K562 (cell line): ENCODE data around the gene ANAPC13. TPM values are rescaled to one million over a fixed set of nuclear protein-coding genes. Genes with fewer than 3 reads are reported as not detected.
A peak's percentile ranks its signal among the peaks of the same experiment; 100 is the strongest.

Experiments
- ATAC-seq: fragments of 200-7000 bp; cut with Tn5 transposase; 3 replicates; pipeline ENCODE4 v1.9.1; 2020; ENCODE audit warnings: moderate library complexity
- BruUV-seq: library from RNA; stranded (reverse); fragments of 400-500 nt; replicated peaks from 2 replicates; lab custom pipeline; 2021; lab: Mats Ljungman, UMichigan
- CTCF ChIA-PET: fragments of 300-600 bp; formaldehyde crosslinking; extraction: SDS; loops from one replicate; lab custom pipeline; 2021; ENCODE audit warnings: low intra/inter-chr PET ratio; lab: Yijun Ruan, JAX
- POLR2A ChIA-PET: fragments of 300-600, 350-650 bp; sonication (Branson Sonifier 250); formaldehyde crosslinking; extraction: SDS; loops from one replicate; lab custom pipeline; 2021; ENCODE audit warnings: antibody characterized with exemption, inconsistent platforms; lab: Yijun Ruan, JAX
- DNase-seq, 4 experiments: peaks; one replicate each; pipeline versions ENCODE4 v3.0.0 to v3.0.0-alpha.2; 2011 to 2018; ENCODE audit warnings: low spot score in 3 of 4, mixed read lengths in 3 of 4; ENCODE audit errors: extremely low read depth in 1 of 4
- FAIRE-seq: peaks from 2 replicates; lab custom pipeline; 2011; peaks lifted over from hg19 to GRCh38; lab: Jason Lieb, UNC
- H2AFZ ChIP-seq: 2 replicates; pipeline ENCODE4 v1.6.0; 2011; ENCODE audit warnings: low read depth, low read length, control low read depth, inconsistent platforms
- H3K27ac ChIP-seq: fragments of 200-600 bp; 3 replicates; pipeline ENCODE4 v1.8.0; 2011; ENCODE audit warnings: low read depth, mild to moderate bottlenecking, control low read depth, inconsistent platforms, low read length, moderate library complexity, mixed read lengths; ENCODE audit errors: extremely low read depth
- H3K27me3 ChIP-seq, 2 experiments: fragments of 300-600 bp in 1 of 2; 2 replicates in 1 of 2; 3 replicates in 1 of 2; pipeline versions ENCODE4 v1.6.0 to v1.8.0; 2011; ENCODE audit warnings: inconsistent platforms in 2 of 2, low read length in 2 of 2, mild to moderate bottlenecking in 1 of 2, mixed read lengths in 1 of 2, moderate library complexity in 1 of 2; ENCODE audit not compliant: control insufficient read depth in 2 of 2, insufficient read depth in 2 of 2
- H3K36me3 ChIP-seq: fragments of 300-600 bp; 3 replicates; pipeline ENCODE4 v1.8.0; 2011; ENCODE audit warnings: mild to moderate bottlenecking, low read length, inconsistent platforms; ENCODE audit not compliant: control insufficient read depth, insufficient read depth
- H3K4me1 ChIP-seq, 2 experiments: fragments of 200-600 bp in 1 of 2; replicated peaks in 1 of 2; 2 replicates in 1 of 2; 3 replicates in 1 of 2; pipeline versions ENCODE4 v1.5.1 to v1.8.0; 2011; ENCODE audit warnings: inconsistent platforms in 2 of 2, low read length in 2 of 2, mild to moderate bottlenecking in 1 of 2, mixed read lengths in 1 of 2, moderate library complexity in 1 of 2; ENCODE audit not compliant: control insufficient read depth in 2 of 2, insufficient read depth in 2 of 2
- H3K4me2 ChIP-seq: 2 replicates; pipeline ENCODE4 v1.6.1; 2011; ENCODE audit warnings: low read length, control low read depth, inconsistent platforms, mixed read lengths; ENCODE audit not compliant: insufficient read depth
- H3K4me3 ChIP-seq: fragments of 200-600 bp; sonication (generic), shearing (Covaris generic); 2 replicates; pipeline ENCODE4 v1.5.1; 2016; ENCODE audit warnings: control low read depth, inconsistent platforms
- H3K79me2 ChIP-seq: fragments of 200-600 bp; 3 replicates; pipeline ENCODE4 v1.8.0; 2011; ENCODE audit warnings: low read length, inconsistent platforms; ENCODE audit not compliant: control insufficient read depth, insufficient read depth
- H3K9ac ChIP-seq, 2 experiments: 2 replicates each; pipeline versions ENCODE4 v1.6.0 to v1.6.1; 2011; ENCODE audit warnings: low read depth in 2 of 2, low read length in 2 of 2, control low read depth in 1 of 2, inconsistent platforms in 1 of 2, mild to moderate bottlenecking in 1 of 2, mixed read lengths in 1 of 2; ENCODE audit not compliant: insufficient read depth in 1 of 2
- H3K9me1 ChIP-seq: one replicate; pipeline ENCODE4 v1.6.0; 2011; ENCODE audit warnings: inconsistent platforms, mild to moderate bottlenecking, low read length, moderate library complexity; ENCODE audit not compliant: control insufficient read depth, insufficient read depth
- H3K9me3 ChIP-seq: replicated peaks from 2 replicates; pipeline ENCODE4 v1.5.1; 2011; ENCODE audit warnings: low read depth, low read length, inconsistent platforms; ENCODE audit not compliant: control insufficient read depth, insufficient read depth
- H4K20me1 ChIP-seq: replicated peaks from 2 replicates; pipeline ENCODE4 v1.6.1; 2011; ENCODE audit warnings: low read length, inconsistent platforms, mixed read lengths; ENCODE audit not compliant: control insufficient read depth, insufficient read depth
- CEBPB ChIP-seq: fragments of 450-650 bp; IDR thresholded peaks from 2 replicates; pipeline ENCODE4 v1.6.1; 2016; ENCODE audit warnings: missing genetic modification characterization, missing compliant biosample characterization
- CEBPG ChIP-seq, 3 experiments: fragments of 200-800 bp in 1 of 3; sonication (Bioruptor generic) in 1 of 3; sonication (generic) in 1 of 3; formaldehyde crosslinking in 1 of 3; IDR thresholded peaks in 2 of 3; conservative IDR thresholded peaks in 1 of 3; 2 replicates each; pipeline versions ENCODE4 v1.6.1 to v1.8.0; 2016 to 2022; ENCODE audit warnings: missing compliant biosample characterization in 2 of 3, missing genetic modification characterization in 2 of 3, mild to moderate bottlenecking in 1 of 3, missing genetic modification reagents in 1 of 3
- MED1 ChIP-seq: sonication (generic); formaldehyde crosslinking; IDR thresholded peaks from 2 replicates; pipeline ENCODE4 v1.8.1; 2023; ENCODE audit warnings: missing genetic modification reagents, borderline replicate concordance
- TEAD1 ChIP-seq, 2 experiments: fragments of 450-650 bp in 1 of 2; sonication (generic) in 1 of 2; formaldehyde crosslinking; IDR thresholded peaks; 2 replicates each; pipeline versions ENCODE4 v1.4.0 to v1.8.0; 2020 to 2022; ENCODE audit warnings: mild to moderate bottlenecking in 2 of 2, missing genetic modification reagents in 1 of 2
- WGBS: fragments of 100-300 bp; shearing (Covaris generic); methylation state at CpG from one replicate; pipeline ENCODE4 v1.1.6; 2016; ENCODE audit warnings: low coverage, mixed read lengths; ENCODE audit not compliant: insufficient coverage; ENCODE audit errors: missing lambda C conversion rate; 5-methylcytosine and 5-hydroxymethylcytosine counted together
- in situ Hi-C: fragments of 300-500 bp; cut with MboI; formaldehyde crosslinking; loops from 4 replicates; pipeline ENCODE4 v1.15.0; 2018; ENCODE audit warnings: inconsistent platforms, mixed read lengths
- intact Hi-C: fragments of 100-400 bp; cut with micrococcal nuclease; formaldehyde crosslinking; loops from 2 replicates; pipeline ENCODE4 v1.14.2; 2022
- polyA plus RNA-seq, 8 experiments: library from polyadenylated mRNA; depleted of rRNA in 4 of 8; stranded (reverse) in 5 of 8; unstranded in 3 of 8; fragments of >200 nt; fragmentation: Nextera tagmentation in 2 of 8; fragmentation: Illumina TruSeq in 1 of 8; extraction: Ambion mirVana in 2 of 8; extraction: Trizol in 1 of 8; gene quantifications; 2 replicates each; pipeline versions ENCODE4 v1.2.1 to v1.2.3, GENCODE V29; 2011 to 2014; ENCODE audit warnings: inconsistent platforms in 1 of 8, missing spikeins in 1 of 8
- total RNA-seq, 7 experiments: library from RNA; depleted of rRNA in 6 of 7; stranded (reverse); fragments of >200 nt in 6 of 7; fragmentation: Illumina TruSeq in 2 of 7; extraction: Trizol in 2 of 7; gene quantifications; 2 replicates each; pipeline versions ENCODE4 v1.2.1 to v1.2.3, GENCODE V29; 2011 to 2021; ENCODE audit warnings: low replicate concordance in 1 of 7

ANAPC13 gene
- total and polyA plus RNA-seq, 9 of the 15 experiments (the other 6 are each of a cell fraction or from before 2014, with no cell fraction given), result 48.5 to 238 (median 68.5) TPM

- POLR2A ChIA-PET, result interaction anchor here (0.7 to 1.9 kb wide), 2 partner anchors 8 to 21 kb away, joined by 5 read pairs; no protein-coding TSS in a partner anchor
- in situ Hi-C loops (loop anchor here (25.0 kb wide), 1 partner anchor 671 kb away; the partner anchor contains the start of gene SRPRB), intact Hi-C loops (no loop called here)
- Histone ChIP-seq H3K27ac (peak overlapping the region; percentile 57; the same call in 1 of the 3 replicates), H3K9me1 (no peaks in the 10 kb centered on the region), H4K20me1 (no peaks in the 10 kb centered on the region), H3K9ac (peak overlapping the region; percentile 83 to 93; a peak in 3 of 4 replicates), H3K9me3 (no peaks in the 10 kb centered on the region), H2AFZ (no peak overlapping the region), H3K4me2 (peak overlapping the region; percentile 46), H3K79me2 (peaks cover 51% of the 10 kb centered on the region), H3K36me3 (peaks cover 52% of the 10 kb centered on the region), H3K27me3 (no peaks in the 10 kb centered on the region), H3K4me1 (peaks cover 8 to 17% of the 10 kb centered on the region in 2 experiments; a peak in 4 of 5 replicates), H3K4me3 (peak overlapping the region; percentile 74; the same call in 1 of the 2 replicates)
- no peak for FAIRE-seq
- CTCF ChIA-PET, result no interaction called here
- ATAC-seq, result no peak
- BruUV-seq, result no TSS peak
- DNase-seq, result no peak
- TF ChIP-seq TEAD1 (CRISPR knock-in tag; IDR thresholded peaks at IDR 0.05), result no peak
- whole genome bisulfite sequencing, result 84% methylated on average over 7 of the region's 7 CpGs
Measured at GRCh38 chr3:134483195-134483900, 2.4 kb downstream of the ANAPC13 start.

- ChIA-PET CTCF (no interaction called here), POLR2A (interaction anchor here (1.0 kb wide), 1 partner anchor 9 kb away, joined by 4 read pairs; no protein-coding TSS in a partner anchor)
- no peaks in the 10 kb centered on the region for H4K20me1 ChIP-seq
- intact Hi-C loops (no loop called here), in situ Hi-C loops (loop anchor here (25.0 kb wide), 1 partner anchor 670 kb away; the partner anchor contains the start of gene SRPRB)
- peaks cover 44% of the 10 kb centered on the region for H3K79me2 ChIP-seq
- H3K4me2 ChIP-seq, result no peak overlapping the region
- no peaks in the 10 kb centered on the region for H3K9me3 ChIP-seq
- TF ChIP-seq MED1 (CRISPR knock-in tag) (no peak), CEBPB (tag) (peak; percentile 89), CEBPG (CRISPR knock-in tag; IDR thresholded peaks at IDR 0.05) (no peak), CEBPG (tag; conservative IDR thresholded peaks at IDR 0.05 in 1 of 2, IDR thresholded peaks at IDR 0.05 in 1 of 2) (peak; percentile 35 to 88; a peak in 3 of 4 replicates)
- no peak overlapping the region for H3K9ac ChIP-seq
- DNase-seq (no peak), ATAC-seq (no peak), FAIRE-seq (no peak)
- no peak overlapping the region for H2AFZ ChIP-seq
- no peak overlapping the region for H3K27ac ChIP-seq
- peaks cover 8 to 13% of the 10 kb centered on the region in 2 experiments; a peak in 4 of 5 replicates for H3K4me1 ChIP-seq
- H3K36me3 ChIP-seq, result peaks cover 60% of the 10 kb centered on the region
- BruUV-seq, result no TSS peak
- no peaks in the 10 kb centered on the region for H3K27me3 ChIP-seq
- no peak overlapping the region for H3K4me3 ChIP-seq
- 90% methylated on average over 3 of the region's 3 CpGs for WGBS
- H3K9me1 ChIP-seq, result no peaks in the 10 kb centered on the region
Measured at GRCh38 chr3:134482622-134483021, 3.2 kb downstream of the ANAPC13 start.
